Measurements from ENCODE around the gene CCDC152.

Gene CCDC152

DNA sequence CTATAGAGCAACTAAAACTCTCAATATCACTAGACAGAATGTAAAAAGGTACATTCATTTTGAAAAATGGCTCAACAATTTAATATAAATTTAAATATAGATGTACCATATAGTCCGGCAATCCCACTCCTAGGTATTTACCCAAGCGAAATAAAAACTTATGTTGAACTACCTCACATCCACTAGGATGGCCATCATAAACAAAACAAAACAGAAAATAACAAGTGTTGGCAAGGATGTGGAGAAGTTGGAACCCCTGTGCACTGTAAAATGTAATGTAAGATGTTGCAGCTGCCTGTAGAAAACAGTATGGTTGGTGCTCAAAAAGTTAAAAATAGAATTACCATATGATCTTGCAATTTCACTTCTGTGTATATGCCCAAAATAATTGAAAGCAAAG lies 91.9 kb downstream of the CCDC152 start:
- DNase-seq (ENCODE audit: low spot score in 2 of 2): no peak
- ATAC-seq (replicated peaks; ENCODE audit: extremely low read depth, poor library complexity, severe bottlenecking): no peak
- no peak overlapping the region for H3K4me3 Mint-ChIP-seq
- H3K36me3 Mint-ChIP-seq (ENCODE audit: insufficient read depth): no peaks in the 10 kb centered on the region
- H3K4me1 Mint-ChIP-seq: no peaks in the 10 kb centered on the region
- no peak overlapping the region for H3K27ac Mint-ChIP-seq (ENCODE audit: low read depth)
- H3K27me3 Mint-ChIP-seq: peaks cover 23% of the 10 kb centered on the region
- no peaks in the 10 kb centered on the region for H3K9me3 Mint-ChIP-seq

DNA sequence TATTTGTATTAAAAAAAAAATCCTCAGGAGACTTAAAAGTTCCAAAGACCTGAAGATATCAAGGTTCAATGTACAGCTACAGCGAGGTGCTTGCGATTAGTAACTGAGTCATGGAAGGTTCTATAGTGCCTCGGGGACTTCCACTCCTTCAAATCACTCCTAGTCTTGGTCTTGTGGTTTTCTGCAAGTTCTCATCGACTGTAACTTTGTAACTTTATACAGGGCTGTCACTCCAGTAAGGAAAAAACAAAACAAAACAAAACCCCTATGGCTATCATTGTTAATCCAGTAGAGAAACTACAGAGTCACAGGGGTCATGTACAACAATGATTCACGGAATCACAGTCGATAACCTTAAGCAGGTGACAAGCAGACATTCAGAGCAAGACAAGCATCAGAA lies 94.9 kb downstream of the CCDC152 start:
- no peak overlapping the region for H3K4me3 Mint-ChIP-seq
- peaks cover 21% of the 10 kb centered on the region for H3K27me3 Mint-ChIP-seq
- H3K36me3 Mint-ChIP-seq (ENCODE audit: insufficient read depth): no peaks in the 10 kb centered on the region
- no peak for ATAC-seq (replicated peaks; ENCODE audit: extremely low read depth, poor library complexity, severe bottlenecking)
- no peak for DNase-seq (ENCODE audit: low spot score in 2 of 2)
- no peak overlapping the region for H3K27ac Mint-ChIP-seq (ENCODE audit: low read depth)
- no peaks in the 10 kb centered on the region for H3K4me1 Mint-ChIP-seq
- H3K9me3 Mint-ChIP-seq: no peaks in the 10 kb centered on the region

Measured in central memory CD8-positive, alpha-beta T cell (primary cell).